ENCODE data around the gene GPRC5C.
A peak's percentile ranks its signal among the peaks of the same experiment; 100 is the strongest.

The GPRC5C gene

GRCh38 chr17:74457820-74458166 is 25.9 kb downstream of the GPRC5C start:
- H3K79me2 ChIP-seq, result no peaks in the 10 kb centered on the region
- no peak overlapping the region for H3K9ac ChIP-seq
- no peak for TF ChIP-seq CTCF (IDR thresholded peaks at IDR 0.05)
- no peak overlapping the region for H3K4me3 ChIP-seq (ENCODE audit: low read depth, low read length)
- H2AFZ ChIP-seq, result peak overlapping the region; percentile 90
- no peak overlapping the region for H3K27ac ChIP-seq
- peaks cover 24% of the 10 kb centered on the region for H3K4me1 ChIP-seq
- H3K9me3 ChIP-seq (ENCODE audit: control insufficient read depth, low read length), result no peaks in the 10 kb centered on the region
- no peaks in the 10 kb centered on the region for H3K36me3 ChIP-seq (ENCODE audit: control insufficient read depth, insufficient read depth, low read length)
- no peaks in the 10 kb centered on the region for H3K27me3 ChIP-seq (ENCODE audit: control insufficient read depth, insufficient read depth, low read length)
- H3K4me2 ChIP-seq (ENCODE audit: low read length), result peak overlapping the region; percentile 35

DNA sequence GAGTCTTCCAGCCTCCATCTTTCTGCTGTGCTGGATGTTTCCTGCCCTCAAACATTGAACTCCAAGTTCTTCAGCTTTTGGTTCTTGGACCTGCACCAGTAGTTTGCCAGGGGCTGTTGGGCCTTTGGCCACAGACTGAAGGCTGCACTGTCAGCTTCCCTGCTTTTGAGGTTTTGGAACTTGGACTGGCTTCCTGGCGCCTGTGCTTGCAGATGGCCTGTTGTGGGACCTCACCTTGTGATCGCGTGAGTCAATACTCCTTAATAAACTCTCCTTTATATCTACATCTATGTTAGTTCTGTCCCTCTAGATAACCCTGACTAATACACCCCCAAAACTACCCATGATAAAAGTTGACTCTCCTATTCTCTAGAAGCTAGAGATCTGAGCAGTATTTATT is 26.9 kb downstream of the GPRC5C start:
- H3K9me3 ChIP-seq (ENCODE audit: control insufficient read depth, low read length), result no peaks in the 10 kb centered on the region
- no peaks in the 10 kb centered on the region for H3K36me3 ChIP-seq (ENCODE audit: control insufficient read depth, insufficient read depth, low read length)
- TF ChIP-seq CTCF (IDR thresholded peaks at IDR 0.05), result no peak
- H3K79me2 ChIP-seq, result no peaks in the 10 kb centered on the region
- H3K4me1 ChIP-seq, result peaks cover 14% of the 10 kb centered on the region
- no peak overlapping the region for H2AFZ ChIP-seq
- H3K9ac ChIP-seq, result no peak overlapping the region
- H3K27ac ChIP-seq, result no peak overlapping the region
- H3K4me3 ChIP-seq (ENCODE audit: low read depth, low read length), result no peak overlapping the region
- no peak overlapping the region for H3K4me2 ChIP-seq (ENCODE audit: low read length)
- no peaks in the 10 kb centered on the region for H3K27me3 ChIP-seq (ENCODE audit: control insufficient read depth, insufficient read depth, low read length)

GRCh38 chr17:74459622-74460021 is 27.7 kb downstream of the GPRC5C start:
- Histone ChIP-seq H3K9ac (no peak overlapping the region), H3K27ac (no peak overlapping the region), H2AFZ (no peak overlapping the region), H3K36me3 (ENCODE audit: control insufficient read depth, insufficient read depth, low read length) (no peaks in the 10 kb centered on the region), H3K4me2 (ENCODE audit: low read length) (no peak overlapping the region), H3K79me2 (no peaks in the 10 kb centered on the region), H3K27me3 (ENCODE audit: control insufficient read depth, insufficient read depth, low read length) (no peaks in the 10 kb centered on the region), H3K9me3 (ENCODE audit: control insufficient read depth, low read length) (no peaks in the 10 kb centered on the region), H3K4me3 (ENCODE audit: low read depth, low read length) (no peak overlapping the region), H3K4me1 (peaks cover 9% of the 10 kb centered on the region)
- TF ChIP-seq CTCF (IDR thresholded peaks at IDR 0.05), result no peak

GRCh38 chr17:74460241-74460640 is 28.4 kb downstream of the GPRC5C start:
- Histone ChIP-seq H2AFZ (no peak overlapping the region), H3K4me1 (peaks cover 6% of the 10 kb centered on the region), H3K9ac (no peak overlapping the region), H3K36me3 (ENCODE audit: control insufficient read depth, insufficient read depth, low read length) (no peaks in the 10 kb centered on the region), H3K27ac (no peak overlapping the region), H3K9me3 (ENCODE audit: control insufficient read depth, low read length) (no peaks in the 10 kb centered on the region), H3K4me2 (ENCODE audit: low read length) (no peak overlapping the region), H3K4me3 (ENCODE audit: low read depth, low read length) (no peak overlapping the region), H3K27me3 (ENCODE audit: control insufficient read depth, insufficient read depth, low read length) (no peaks in the 10 kb centered on the region), H3K79me2 (no peaks in the 10 kb centered on the region)
- TF ChIP-seq CTCF (IDR thresholded peaks at IDR 0.05), result no peak

- no peak overlapping the region for H3K4me3 ChIP-seq (ENCODE audit: low read depth, low read length)
- no peaks in the 10 kb centered on the region for H3K27me3 ChIP-seq (ENCODE audit: control insufficient read depth, insufficient read depth, low read length)
- no peak overlapping the region for H3K27ac ChIP-seq
Observed at GRCh38 chr17:74460996-74461395, 29.1 kb downstream of the GPRC5C start.

More at GRCh38 chr17:74460996-74461395, 29.1 kb downstream of the GPRC5C start:
- H2AFZ ChIP-seq, result no peak overlapping the region
- no peak for TF ChIP-seq CTCF (IDR thresholded peaks at IDR 0.05)
- peaks cover 6% of the 10 kb centered on the region for H3K4me1 ChIP-seq
- no peaks in the 10 kb centered on the region for H3K36me3 ChIP-seq (ENCODE audit: control insufficient read depth, insufficient read depth, low read length)
- no peaks in the 10 kb centered on the region for H3K9me3 ChIP-seq (ENCODE audit: control insufficient read depth, low read length)
- H3K9ac ChIP-seq, result no peak overlapping the region
- no peaks in the 10 kb centered on the region for H3K79me2 ChIP-seq
- no peak overlapping the region for H3K4me2 ChIP-seq (ENCODE audit: low read length)

All from parathyroid adenoma (tissue), 2 donors.